Forelimb muscle (tissue), 1 donor: Measurements from ENCODE around the gene MBNL2. TPM values are rescaled to one million over a fixed set of nuclear protein-coding genes. Genes with fewer than 3 reads are reported as not detected.
A peak's percentile ranks its signal among the peaks of the same experiment; 100 is the strongest.

ENCODE experiments used
- DNase-seq: peaks from one replicate; pipeline ENCODE4 v3.0.0-alpha.2; 2013; ENCODE audit warnings: low read depth
- polyA plus RNA-seq: library from polyadenylated mRNA; unstranded; fragments of 120-200 nt; gene quantifications from one replicate; pipeline ENCODE4 v1.2.1, GENCODE V29; 2013; ENCODE audit not compliant: insufficient read length

MBNL2 gene
- polyA plus RNA-seq, 1 donor, result 26.5 TPM

GRCh38 chr13:97414392-97414791, 192.3 kb downstream of the MBNL2 start:
- no peak for DNase-seq

GRCh38 chr13:97417698-97418097, 195.6 kb downstream of the MBNL2 start:
- DNase-seq, result no peak

GRCh38 chr13:97422118-97423054, 200.3 kb downstream of the MBNL2 start:
- DNase-seq, result no peak

GRCh38 chr13:97423300-97424045, 201.3 kb downstream of the MBNL2 start:
- no peak for DNase-seq

GRCh38 chr13:97425590-97425989, 203.5 kb downstream of the MBNL2 start:
- DNase-seq, result no peak

- DNase-seq, result no peak
Observed at GRCh38 chr13:97426695-97427094, 204.6 kb downstream of the MBNL2 start.

GRCh38 chr13:97429681-97430081, 207.5 kb downstream of the MBNL2 start:
- DNase-seq, result no peak

- DNase-seq, result no peak
Observed at GRCh38 chr13:97430296-97430695, 208.2 kb downstream of the MBNL2 start.

GRCh38 chr13:97431171-97431764, 209.1 kb downstream of the MBNL2 start:
- DNase-seq, result no peak

GRCh38 chr13:97432232-97432916, 210.2 kb downstream of the MBNL2 start:
- DNase-seq, result no peak

- DNase-seq, result peak; percentile 99
Observed at GRCh38 chr13:97432917-97433726, 211.0 kb downstream of the MBNL2 start.

GRCh38 chr13:97433727-97434396, 211.7 kb downstream of the MBNL2 start, which contains the start of gene RAP2A:
TSS of gene RAP2A (plus strand) at chr13:97434169. CDS start at chr13:97434471, 302 bp downstream.
- peak; percentile 60 for DNase-seq

GRCh38 chr13:97434397-97435201, 212.5 kb downstream of the MBNL2 start:
- no peak for DNase-seq

GRCh38 chr13:97435323-97435722, 213.2 kb downstream of the MBNL2 start:
- DNase-seq, result no peak

GRCh38 chr13:97435794-97436193, 213.7 kb downstream of the MBNL2 start:
- no peak for DNase-seq

GRCh38 chr13:97436845-97437244, 214.7 kb downstream of the MBNL2 start:
- no peak for DNase-seq

GRCh38 chr13:97437729-97438128, 215.6 kb downstream of the MBNL2 start:
- no peak for DNase-seq

GRCh38 chr13:97438856-97439595, 216.9 kb downstream of the MBNL2 start:
- DNase-seq, result no peak
